Breast epithelium (tissue), 3 donors: Measurements from ENCODE around the gene BORCS8.

Experiments
- CTCF ChIP-seq, 3 donors: fragments of 450-650 bp; IDR thresholded peaks; one replicate each; pipeline ENCODE4 v1.5.1; 2016 to 2017; ENCODE audit warnings: antibody characterized with exemption in 3 of 3, mild to moderate bottlenecking in 3 of 3, moderate library complexity in 3 of 3
- POLR2A ChIP-seq: fragments of 450-650 bp; IDR thresholded peaks from one replicate; pipeline ENCODE4 v1.6.1; 2016; ENCODE audit warnings: antibody characterized with exemption, mild to moderate bottlenecking, moderate library complexity

GRCh38 chr19:19236173-19236572 lies 44.2 kb upstream of the BORCS8 start:
- TF ChIP-seq CTCF (IDR thresholded peaks at IDR 0.05) (no peak), POLR2A (no peak)
